Measurements from ENCODE around the gene GALNT5.

GALNT5 gene

DNA sequence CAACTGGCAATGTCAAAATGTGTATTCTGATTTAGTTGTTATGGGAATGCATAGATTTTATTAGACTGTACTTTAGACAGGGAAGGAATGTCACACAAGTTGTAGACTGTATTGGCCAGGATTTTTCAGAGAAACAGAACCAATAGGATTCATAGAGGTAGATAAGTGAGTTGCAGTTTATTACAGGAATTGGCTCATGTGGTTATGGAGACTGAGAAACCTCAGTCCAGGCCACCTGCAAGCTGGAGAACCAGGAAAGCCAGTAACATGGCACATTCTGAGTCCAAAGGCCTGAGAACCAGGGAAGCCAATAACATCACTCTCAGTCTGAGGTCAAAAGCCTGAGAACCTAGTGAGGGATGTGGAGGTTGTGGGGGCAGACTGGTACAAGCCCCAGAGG is 1.8 kb upstream of the GALNT5 start:
- TF ChIP-seq EZH2phosphoT487 (conservative IDR thresholded peaks at IDR 0.05; ENCODE audit: low read length), result no peak
- TF ChIP-seq, protein P1, sequence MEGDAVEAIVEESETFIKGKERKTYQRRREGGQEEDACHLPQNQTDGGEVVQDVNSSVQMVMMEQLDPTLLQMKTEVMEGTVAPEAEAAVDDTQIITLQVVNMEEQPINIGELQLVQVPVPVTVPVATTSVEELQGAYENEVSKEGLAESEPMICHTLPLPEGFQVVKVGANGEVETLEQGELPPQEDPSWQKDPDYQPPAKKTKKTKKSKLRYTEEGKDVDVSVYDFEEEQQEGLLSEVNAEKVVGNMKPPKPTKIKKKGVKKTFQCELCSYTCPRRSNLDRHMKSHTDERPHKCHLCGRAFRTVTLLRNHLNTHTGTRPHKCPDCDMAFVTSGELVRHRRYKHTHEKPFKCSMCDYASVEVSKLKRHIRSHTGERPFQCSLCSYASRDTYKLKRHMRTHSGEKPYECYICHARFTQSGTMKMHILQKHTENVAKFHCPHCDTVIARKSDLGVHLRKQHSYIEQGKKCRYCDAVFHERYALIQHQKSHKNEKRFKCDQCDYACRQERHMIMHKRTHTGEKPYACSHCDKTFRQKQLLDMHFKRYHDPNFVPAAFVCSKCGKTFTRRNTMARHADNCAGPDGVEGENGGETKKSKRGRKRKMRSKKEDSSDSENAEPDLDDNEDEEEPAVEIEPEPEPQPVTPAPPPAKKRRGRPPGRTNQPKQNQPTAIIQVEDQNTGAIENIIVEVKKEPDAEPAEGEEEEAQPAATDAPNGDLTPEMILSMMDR (IDR thresholded peaks at IDR 0.05; ENCODE audit: insufficient read depth, low read length, poor library complexity, severe bottlenecking), result no peak
- H3K9me2 ChIP-seq (replicated peaks; ENCODE audit: insufficient read depth, low read length), result no peaks in the 10 kb centered on the region
- H3K9ac ChIP-seq (ENCODE audit: low read length), result no peak overlapping the region
- H2AFZ ChIP-seq (ENCODE audit: low read depth, low read length, severe bottlenecking), result no peak overlapping the region
- no peak overlapping the region for H3K27ac ChIP-seq (ENCODE audit: low read depth, low read length)
- no peak overlapping the region for H3K4me2 ChIP-seq (ENCODE audit: low read depth, low read length, poor library complexity, severe bottlenecking)
- no peaks in the 10 kb centered on the region for H3K9me3 ChIP-seq (ENCODE audit: insufficient read depth, low read length)
- no peaks in the 10 kb centered on the region for H3F3A ChIP-seq (ENCODE audit: insufficient read depth)
- no peaks in the 10 kb centered on the region for H4K20me1 ChIP-seq (ENCODE audit: low read depth, low read length)
- no peaks in the 10 kb centered on the region for H3K79me2 ChIP-seq (ENCODE audit: insufficient read depth, low read length)
- H3K4me3 ChIP-seq (ENCODE audit: insufficient read depth, low read length, poor library complexity, severe bottlenecking), result no peak overlapping the region
- H3K27me3 ChIP-seq (ENCODE audit: low read length), result no peaks in the 10 kb centered on the region
- H3K36me3 ChIP-seq (ENCODE audit: low read length), result no peaks in the 10 kb centered on the region

DNA sequence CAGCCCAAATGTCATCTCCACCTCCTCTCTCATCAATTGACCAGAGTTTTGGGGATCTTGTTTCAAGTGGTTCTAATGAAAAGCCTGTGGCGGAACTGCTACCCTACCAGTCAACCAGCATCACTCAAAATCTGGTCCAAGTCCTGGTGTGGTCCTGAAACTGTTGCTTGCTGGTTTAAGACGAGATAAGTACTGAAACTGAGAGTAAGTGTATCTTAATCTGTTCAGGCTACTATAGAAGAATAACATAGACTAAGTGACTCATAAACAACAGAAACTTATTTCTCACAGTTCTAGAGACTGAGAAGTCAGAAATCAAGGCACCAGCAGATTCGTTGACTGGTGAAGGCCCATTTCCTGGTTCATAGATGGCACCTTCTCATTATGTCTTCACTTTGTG is 879 bp upstream of the GALNT5 start:
- H3K27me3 ChIP-seq (ENCODE audit: low read length), result no peaks in the 10 kb centered on the region
- H4K20me1 ChIP-seq (ENCODE audit: low read depth, low read length), result no peaks in the 10 kb centered on the region
- H3K4me2 ChIP-seq (ENCODE audit: low read depth, low read length, poor library complexity, severe bottlenecking), result no peak overlapping the region
- H3K36me3 ChIP-seq (ENCODE audit: low read length), result no peaks in the 10 kb centered on the region
- H3K79me2 ChIP-seq (ENCODE audit: insufficient read depth, low read length), result no peaks in the 10 kb centered on the region
- H3K9me3 ChIP-seq (ENCODE audit: insufficient read depth, low read length), result no peaks in the 10 kb centered on the region
- no peak for TF ChIP-seq EZH2phosphoT487 (conservative IDR thresholded peaks at IDR 0.05; ENCODE audit: low read length)
- TF ChIP-seq, protein P1 (IDR thresholded peaks at IDR 0.05; ENCODE audit: insufficient read depth, low read length, poor library complexity, severe bottlenecking), result no peak
- no peak overlapping the region for H3K9ac ChIP-seq (ENCODE audit: low read length)
- no peak overlapping the region for H3K4me3 ChIP-seq (ENCODE audit: insufficient read depth, low read length, poor library complexity, severe bottlenecking)
- no peaks in the 10 kb centered on the region for H3F3A ChIP-seq (ENCODE audit: insufficient read depth)
- H2AFZ ChIP-seq (ENCODE audit: low read depth, low read length, severe bottlenecking), result no peak overlapping the region
- no peak overlapping the region for H3K27ac ChIP-seq (ENCODE audit: low read depth, low read length)
- H3K9me2 ChIP-seq (replicated peaks; ENCODE audit: insufficient read depth, low read length), result no peaks in the 10 kb centered on the region

DNA sequence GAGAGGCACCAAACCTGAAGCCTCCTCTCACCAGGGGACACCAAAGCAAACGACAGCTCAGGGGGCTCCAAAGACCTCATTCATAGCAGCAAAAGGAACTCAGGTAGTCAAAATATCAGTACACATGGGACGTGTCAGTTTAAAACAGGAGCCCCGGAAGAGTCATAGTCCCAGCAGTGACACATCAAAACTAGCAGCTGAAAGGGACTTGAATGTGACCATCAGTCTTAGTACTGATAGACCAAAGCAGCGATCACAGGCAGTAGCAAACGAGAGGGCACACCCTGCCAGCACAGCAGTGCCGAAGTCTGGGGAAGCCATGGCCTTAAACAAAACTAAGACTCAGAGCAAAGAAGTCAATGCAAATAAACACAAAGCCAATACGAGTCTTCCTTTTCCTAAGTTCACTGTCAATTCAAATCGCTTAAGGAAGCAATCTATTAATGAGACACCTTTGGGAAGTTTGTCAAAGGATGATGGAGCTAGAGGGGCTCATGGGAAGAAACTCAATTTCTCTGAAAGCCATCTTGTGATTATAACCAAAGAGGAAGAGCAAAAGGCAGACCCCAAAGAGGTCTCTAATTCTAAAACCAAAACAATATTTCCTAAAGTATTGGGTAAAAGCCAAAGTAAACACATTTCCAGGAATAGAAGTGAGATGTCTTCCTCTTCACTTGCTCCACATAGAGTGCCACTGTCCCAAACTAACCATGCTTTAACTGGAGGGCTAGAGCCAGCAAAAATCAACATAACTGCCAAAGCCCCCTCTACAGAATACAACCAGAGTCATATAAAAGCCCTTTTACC is 1.2 kb downstream of the GALNT5 start:
- H3F3A ChIP-seq (ENCODE audit: insufficient read depth), result no peaks in the 10 kb centered on the region
- H3K27me3 ChIP-seq (ENCODE audit: low read length), result no peaks in the 10 kb centered on the region
- H3K9me3 ChIP-seq (ENCODE audit: insufficient read depth, low read length), result no peaks in the 10 kb centered on the region
- H3K9me2 ChIP-seq (replicated peaks; ENCODE audit: insufficient read depth, low read length), result no peaks in the 10 kb centered on the region
- no peak overlapping the region for H3K4me2 ChIP-seq (ENCODE audit: low read depth, low read length, poor library complexity, severe bottlenecking)
- H3K27ac ChIP-seq (ENCODE audit: low read depth, low read length), result no peak overlapping the region
- no peaks in the 10 kb centered on the region for H4K20me1 ChIP-seq (ENCODE audit: low read depth, low read length)
- H3K9ac ChIP-seq (ENCODE audit: low read length), result no peak overlapping the region
- no peaks in the 10 kb centered on the region for H3K79me2 ChIP-seq (ENCODE audit: insufficient read depth, low read length)
- TF ChIP-seq, protein P1 (IDR thresholded peaks at IDR 0.05; ENCODE audit: insufficient read depth, low read length, poor library complexity, severe bottlenecking), result no peak
- no peak for TF ChIP-seq EZH2phosphoT487 (conservative IDR thresholded peaks at IDR 0.05; ENCODE audit: low read length)
- H3K4me3 ChIP-seq (ENCODE audit: insufficient read depth, low read length, poor library complexity, severe bottlenecking), result no peak overlapping the region
- no peak overlapping the region for H2AFZ ChIP-seq (ENCODE audit: low read depth, low read length, severe bottlenecking)
- H3K36me3 ChIP-seq (ENCODE audit: low read length), result no peaks in the 10 kb centered on the region

All from SU-DHL-6 (cell line).